Mesendoderm (in vitro differentiated cells): ENCODE measurements around the gene LIN37.

Source experiments
- DNase-seq: peaks from one replicate; pipeline ENCODE4 v3.0.0; 2013
- H2AK5ac ChIP-seq: 2 replicates; pipeline ENCODE4 v1.6.1; 2013; ENCODE audit warnings: low read length, inconsistent platforms
- H2BK120ac ChIP-seq: 2 replicates; pipeline ENCODE4 v1.6.1; 2013; ENCODE audit warnings: low read depth, mild to moderate bottlenecking, low read length, moderate library complexity, mixed read lengths
- H2BK15ac ChIP-seq: replicated peaks from 2 replicates; pipeline ENCODE4 v1.6.1; 2013; ENCODE audit warnings: low read depth, mild to moderate bottlenecking, moderate library complexity
- H2BK5ac ChIP-seq: 2 replicates; pipeline ENCODE4 v1.6.1; 2013; ENCODE audit warnings: low read length, inconsistent platforms
- H3K18ac ChIP-seq: 2 replicates; pipeline ENCODE4 v1.6.1; 2013; ENCODE audit warnings: mild to moderate bottlenecking, low read length, mixed read lengths
- H3K23ac ChIP-seq: one replicate; pipeline ENCODE4 v1.6.1; 2013; ENCODE audit warnings: low read length
- H3K27ac ChIP-seq: 2 replicates; pipeline ENCODE4 v1.5.1; 2013; ENCODE audit warnings: low read depth, mild to moderate bottlenecking, inconsistent platforms, low read length, moderate library complexity
- H3K27me3 ChIP-seq: 2 replicates; pipeline ENCODE4 v1.6.1; 2013; ENCODE audit warnings: low read length, control low read depth, mild to moderate bottlenecking, inconsistent platforms; ENCODE audit not compliant: insufficient read depth, poor library complexity
- H3K36me3 ChIP-seq: 2 replicates; pipeline ENCODE4 v1.6.1; 2013; ENCODE audit warnings: low read length, inconsistent platforms; ENCODE audit not compliant: control insufficient read depth, insufficient read depth
- H3K4ac ChIP-seq: one replicate; pipeline ENCODE4 v1.6.1; 2013; ENCODE audit warnings: low read depth, mild to moderate bottlenecking, low read length, moderate library complexity
- H3K4me1 ChIP-seq: 2 replicates; pipeline ENCODE4 v1.6.1; 2013; ENCODE audit warnings: low read depth, low read length, inconsistent platforms; ENCODE audit not compliant: control insufficient read depth
- H3K4me2 ChIP-seq: 2 replicates; pipeline ENCODE4 v1.6.1; 2013; ENCODE audit warnings: low read length
- H3K4me3 ChIP-seq: 2 replicates; pipeline ENCODE4 v1.5.1; 2013; ENCODE audit warnings: mild to moderate bottlenecking, low read length
- H3K56ac ChIP-seq: one replicate; pipeline ENCODE4 v1.6.1; 2013; ENCODE audit warnings: low read length
- H3K79me1 ChIP-seq: 2 replicates; pipeline ENCODE4 v1.6.1; 2013; ENCODE audit warnings: low read length, inconsistent platforms
- H3K79me2 ChIP-seq: 2 replicates; pipeline ENCODE4 v1.6.1; 2013; ENCODE audit warnings: mild to moderate bottlenecking, low read length; ENCODE audit not compliant: control insufficient read depth, insufficient read depth
- H3K9ac ChIP-seq: 2 replicates; pipeline ENCODE4 v1.6.1; 2013; ENCODE audit warnings: low read length, inconsistent platforms
- H4K5ac ChIP-seq: one replicate; pipeline ENCODE4 v1.6.1; 2013; ENCODE audit warnings: low read length
- H4K8ac ChIP-seq: one replicate; pipeline ENCODE4 v1.6.1; 2013; ENCODE audit warnings: low read depth, mild to moderate bottlenecking, control low read depth, low read length, moderate library complexity
- WGBS: extraction: QIAGEN DNeasy Blood & Tissue Kit; methylation state at CpG from one replicate; pipeline ENCODE4 v1.1.7; 2013; ENCODE audit warnings: low lambda C conversion rate, missing lambda C conversion rate; ENCODE audit not compliant: insufficient coverage; ENCODE audit errors: extremely low coverage; 5-methylcytosine and 5-hydroxymethylcytosine counted together

Gene LIN37

DNA sequence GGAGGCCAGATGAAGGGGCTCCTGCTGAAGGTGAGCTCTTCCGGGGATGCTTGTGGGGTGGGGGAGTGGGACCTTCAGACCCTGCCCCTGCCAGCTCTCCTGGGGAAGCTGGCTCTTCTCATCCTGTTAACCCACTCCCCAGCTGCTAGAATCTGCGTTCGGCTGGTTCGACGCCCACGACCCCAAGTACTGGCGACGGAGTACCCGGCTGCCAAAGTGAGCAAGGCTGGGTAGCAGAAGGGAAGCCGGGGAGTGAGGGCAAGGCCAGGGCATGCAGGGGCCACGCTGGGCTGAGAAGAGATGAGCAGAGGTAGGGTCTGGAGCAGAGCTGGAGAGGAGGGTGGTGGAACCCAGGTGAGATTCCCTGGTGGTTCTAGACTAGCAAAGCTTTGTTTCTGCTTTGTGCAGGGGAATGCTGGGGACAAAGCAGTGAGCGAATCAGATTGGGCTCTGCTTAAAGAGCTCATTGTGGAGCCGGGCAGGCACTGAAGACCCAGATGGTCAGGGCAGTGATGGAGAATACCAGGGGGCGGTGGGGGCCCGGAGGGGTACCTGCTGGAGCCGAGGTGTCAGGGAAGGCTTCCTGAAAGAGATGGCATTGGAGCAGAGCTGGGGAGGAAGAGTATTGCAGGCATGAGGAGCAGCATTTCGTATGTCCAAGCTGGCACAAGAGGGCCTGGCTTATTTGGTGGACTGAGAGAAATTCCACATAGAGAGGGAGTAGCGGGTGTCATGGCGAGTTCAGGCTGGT is 20.2 kb upstream of the LIN37 start:
- H3K36me3 ChIP-seq = peaks cover 26% of the 10 kb centered on the region
- no peak overlapping the region for H3K27ac ChIP-seq
- H3K56ac ChIP-seq = no peak overlapping the region
- H2AK5ac ChIP-seq = no peak overlapping the region
- no CpG with 5 or more reads among the region's 19 CpGs for WGBS
- H3K9ac ChIP-seq = no peak overlapping the region
- H2BK15ac ChIP-seq = no peak overlapping the region
- no peak overlapping the region for H3K4ac ChIP-seq
- no peaks in the 10 kb centered on the region for H3K79me2 ChIP-seq
- H3K23ac ChIP-seq = no peak overlapping the region
- H3K4me3 ChIP-seq = no peak overlapping the region
- H3K4me1 ChIP-seq = no peaks in the 10 kb centered on the region
- H4K8ac ChIP-seq = no peak overlapping the region
- no peaks in the 10 kb centered on the region for H3K27me3 ChIP-seq
- H3K18ac ChIP-seq = no peak overlapping the region
- no peaks in the 10 kb centered on the region for H3K79me1 ChIP-seq
- H3K4me2 ChIP-seq = no peak overlapping the region
- no peak for DNase-seq
- no peak overlapping the region for H2BK120ac ChIP-seq
- no peak overlapping the region for H2BK5ac ChIP-seq
- no peak overlapping the region for H4K5ac ChIP-seq

DNA sequence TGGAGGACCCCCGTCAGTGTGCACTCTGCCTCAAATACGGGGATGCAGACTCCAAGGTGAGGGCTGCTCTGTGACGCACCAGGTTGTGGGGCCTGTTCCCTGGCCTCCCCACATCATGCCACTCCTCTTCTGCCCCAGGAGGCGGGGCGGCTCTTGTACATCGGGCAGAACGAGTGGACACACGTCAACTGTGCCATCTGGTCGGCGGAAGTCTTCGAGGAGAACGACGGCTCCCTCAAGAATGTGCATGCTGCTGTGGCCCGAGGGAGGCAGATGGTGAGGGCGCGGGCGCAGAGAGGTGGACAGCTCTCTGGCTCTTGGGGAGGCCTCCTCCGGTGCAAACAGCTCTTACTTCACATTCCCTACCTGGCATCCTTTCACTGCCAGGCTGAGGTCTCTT is 19.4 kb upstream of the LIN37 start:
- Histone ChIP-seq H3K18ac (no peak overlapping the region), H4K8ac (no peak overlapping the region), H3K4me3 (no peak overlapping the region), H3K79me2 (no peaks in the 10 kb centered on the region), H2AK5ac (no peak overlapping the region), H3K27ac (no peak overlapping the region), H2BK120ac (no peak overlapping the region), H3K36me3 (peaks cover 26% of the 10 kb centered on the region), H2BK15ac (no peak overlapping the region), H3K4me1 (no peaks in the 10 kb centered on the region), H3K9ac (no peak overlapping the region), H4K5ac (no peak overlapping the region), H3K79me1 (no peaks in the 10 kb centered on the region), H3K27me3 (no peaks in the 10 kb centered on the region), H3K56ac (no peak overlapping the region), H3K23ac (no peak overlapping the region), H3K4ac (no peak overlapping the region), H2BK5ac (no peak overlapping the region), H3K4me2 (no peak overlapping the region)
- DNase-seq = no peak
- WGBS = no CpG with 5 or more reads among the region's 18 CpGs

DNA sequence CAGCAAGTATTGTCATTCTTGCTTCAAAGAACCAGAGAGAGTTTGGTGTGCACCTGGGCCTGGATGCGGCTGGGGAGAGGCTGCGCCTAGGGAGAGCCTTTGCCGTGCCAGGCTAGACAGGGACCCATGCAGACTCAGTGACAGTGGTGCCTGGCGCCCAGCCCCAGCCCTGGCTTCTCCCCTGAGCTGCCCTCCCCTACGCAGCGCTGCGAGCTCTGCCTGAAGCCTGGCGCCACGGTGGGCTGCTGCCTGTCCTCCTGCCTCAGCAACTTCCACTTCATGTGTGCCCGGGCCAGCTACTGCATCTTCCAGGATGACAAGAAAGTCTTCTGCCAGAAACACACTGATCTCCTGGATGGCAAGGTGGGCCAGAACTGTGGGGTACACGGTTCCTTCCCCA is 18.6 kb upstream of the LIN37 start:
- Histone ChIP-seq H3K23ac (no peak overlapping the region), H3K27ac (no peak overlapping the region), H4K8ac (no peak overlapping the region), H2BK5ac (no peak overlapping the region), H4K5ac (no peak overlapping the region), H3K4ac (no peak overlapping the region), H3K36me3 (peaks cover 25% of the 10 kb centered on the region), H2BK15ac (no peak overlapping the region), H2BK120ac (no peak overlapping the region), H3K9ac (no peak overlapping the region), H3K79me1 (no peaks in the 10 kb centered on the region), H2AK5ac (no peak overlapping the region), H3K79me2 (no peaks in the 10 kb centered on the region), H3K4me3 (no peak overlapping the region), H3K27me3 (no peaks in the 10 kb centered on the region), H3K56ac (no peak overlapping the region), H3K4me2 (no peak overlapping the region), H3K4me1 (no peaks in the 10 kb centered on the region), H3K18ac (no peak overlapping the region)
- DNase-seq = no peak
- no CpG with 5 or more reads among the region's 11 CpGs for WGBS

DNA sequence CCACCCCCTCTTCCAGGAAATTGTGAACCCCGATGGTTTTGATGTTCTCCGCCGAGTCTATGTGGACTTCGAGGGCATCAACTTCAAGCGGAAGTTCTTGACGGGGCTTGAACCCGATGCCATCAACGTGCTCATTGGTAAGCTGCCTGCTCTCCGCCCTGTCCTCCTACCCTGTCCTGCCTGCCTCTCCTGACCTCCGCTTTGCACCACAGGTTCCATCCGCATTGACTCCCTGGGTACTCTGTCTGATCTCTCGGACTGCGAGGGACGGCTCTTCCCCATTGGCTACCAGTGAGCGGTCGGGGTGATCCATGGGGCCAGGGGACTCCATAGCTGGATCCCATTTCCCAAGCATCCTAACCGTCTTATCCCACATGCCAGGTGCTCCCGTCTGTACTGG is 18.1 kb upstream of the LIN37 start:
- Histone ChIP-seq H3K9ac (no peak overlapping the region), H3K36me3 (peaks cover 23% of the 10 kb centered on the region), H3K27me3 (no peaks in the 10 kb centered on the region), H3K79me2 (no peaks in the 10 kb centered on the region), H3K4me2 (no peak overlapping the region), H3K4me1 (no peaks in the 10 kb centered on the region), H3K23ac (no peak overlapping the region), H2BK5ac (no peak overlapping the region), H3K18ac (no peak overlapping the region), H4K5ac (no peak overlapping the region), H2AK5ac (no peak overlapping the region), H2BK120ac (no peak overlapping the region), H4K8ac (no peak overlapping the region), H3K4me3 (no peak overlapping the region), H3K56ac (no peak overlapping the region), H3K4ac (no peak overlapping the region), H3K27ac (no peak overlapping the region), H2BK15ac (no peak overlapping the region), H3K79me1 (no peaks in the 10 kb centered on the region)
- no CpG with 5 or more reads among the region's 18 CpGs for WGBS
- DNase-seq = no peak

DNA sequence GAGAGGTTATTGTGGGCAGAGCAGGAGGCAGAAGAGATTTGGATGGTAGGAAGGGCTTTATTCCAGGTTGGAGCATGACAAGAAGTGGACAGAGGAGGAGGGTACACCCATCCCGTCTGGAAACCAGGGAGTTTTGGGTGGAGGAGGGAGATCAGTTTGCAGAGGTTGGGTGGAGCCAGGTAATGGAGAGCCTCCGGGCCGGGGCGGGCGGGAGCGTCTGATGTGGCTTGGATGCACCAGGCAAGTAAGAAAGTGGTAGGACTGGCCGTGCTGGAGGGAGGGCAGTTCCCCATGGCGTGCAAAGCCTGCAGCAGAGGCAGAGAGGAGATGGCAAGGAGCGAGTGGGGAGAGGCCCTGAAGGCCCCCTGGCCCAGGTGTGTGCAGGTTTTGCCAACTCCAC is 17.0 kb upstream of the LIN37 start:
- Histone ChIP-seq H2BK5ac (no peak overlapping the region), H3K36me3 (peaks cover 20% of the 10 kb centered on the region), H3K9ac (no peak overlapping the region), H3K4ac (no peak overlapping the region), H3K4me1 (no peaks in the 10 kb centered on the region), H3K4me3 (no peak overlapping the region), H2BK120ac (no peak overlapping the region), H3K27ac (no peak overlapping the region), H3K18ac (no peak overlapping the region), H4K8ac (no peak overlapping the region), H3K79me2 (no peaks in the 10 kb centered on the region), H3K27me3 (no peaks in the 10 kb centered on the region), H3K4me2 (no peak overlapping the region), H2BK15ac (no peak overlapping the region), H3K23ac (no peak overlapping the region), H2AK5ac (no peak overlapping the region), H4K5ac (no peak overlapping the region), H3K79me1 (no peaks in the 10 kb centered on the region), H3K56ac (no peak overlapping the region)
- WGBS = no CpG with 5 or more reads among the region's 9 CpGs
- no peak for DNase-seq
